NCI-H128 (cell line): ENCODE measurements around the gene KCTD16.

Experiments
- DNase-seq: peaks from one replicate; lab custom pipeline; 2025; ENCODE audit not compliant: unreplicated experiment; lab: John Stamatoyannopoulos, UW

Gene KCTD16

DNA sequence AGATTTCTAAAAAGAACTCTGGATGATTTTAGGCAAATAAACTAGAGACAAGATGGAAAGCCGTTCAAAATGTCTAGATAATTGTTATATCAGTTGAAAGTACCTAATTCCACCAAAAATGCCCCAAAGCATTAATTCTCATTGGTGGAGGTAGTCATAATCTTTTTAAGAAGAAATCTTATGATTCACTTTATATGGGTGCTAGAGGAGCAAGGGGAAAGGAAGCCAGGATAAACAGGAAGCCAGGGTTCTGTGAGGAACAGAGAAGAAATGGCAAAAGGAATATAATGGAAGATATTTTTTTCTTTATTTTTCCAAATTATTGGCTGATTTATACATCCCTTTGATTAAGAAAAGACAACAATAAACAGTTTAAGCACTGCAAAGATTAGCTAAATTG lies 8.0 kb upstream of the KCTD16 start:
- DNase-seq, result no peak

GRCh38 chr5:144166696-144167095 lies 4.0 kb upstream of the KCTD16 start:
- no peak for DNase-seq

- no peak for DNase-seq
Measured at GRCh38 chr5:144167998-144168397, 2.7 kb upstream of the KCTD16 start.

DNA sequence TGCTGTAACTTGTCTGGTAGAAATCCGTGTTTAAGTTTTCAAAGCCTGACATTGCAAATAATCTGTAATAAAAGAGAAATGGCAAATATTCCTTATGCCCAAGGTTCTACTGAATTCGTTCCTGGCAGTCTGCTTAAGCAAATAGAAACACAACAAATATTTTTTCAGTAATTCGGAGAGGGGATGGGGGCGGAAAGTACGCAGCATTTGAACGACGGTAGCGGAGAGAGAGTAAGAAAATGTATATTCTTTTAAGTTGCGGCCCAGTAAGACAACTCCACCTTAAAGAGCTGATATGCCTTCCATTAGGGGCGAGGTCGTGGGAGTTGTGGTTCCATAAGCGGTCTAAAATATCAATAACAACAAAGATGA lies 783 bp upstream of the KCTD16 start:
- no peak for DNase-seq

DNA sequence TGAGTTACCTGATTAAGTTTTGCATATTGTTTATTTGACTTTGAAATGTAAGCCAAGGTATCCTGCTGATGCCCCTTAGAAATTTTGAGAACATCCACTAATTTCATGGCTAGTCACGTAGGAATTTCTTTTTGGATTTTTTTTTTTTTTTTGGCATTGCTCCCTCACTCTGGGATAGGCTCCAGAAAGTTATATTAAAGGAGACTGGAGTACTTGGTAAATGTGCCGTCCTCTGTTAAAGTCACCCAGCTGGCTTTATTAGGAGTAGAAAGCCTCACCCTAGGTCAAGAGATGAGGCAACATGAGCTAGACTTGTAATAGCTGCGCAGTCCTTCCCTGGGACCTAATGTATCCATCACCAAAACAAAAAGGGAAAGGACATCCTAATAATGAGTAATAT lies 3.1 kb downstream of the KCTD16 start:
- no peak for DNase-seq

DNA sequence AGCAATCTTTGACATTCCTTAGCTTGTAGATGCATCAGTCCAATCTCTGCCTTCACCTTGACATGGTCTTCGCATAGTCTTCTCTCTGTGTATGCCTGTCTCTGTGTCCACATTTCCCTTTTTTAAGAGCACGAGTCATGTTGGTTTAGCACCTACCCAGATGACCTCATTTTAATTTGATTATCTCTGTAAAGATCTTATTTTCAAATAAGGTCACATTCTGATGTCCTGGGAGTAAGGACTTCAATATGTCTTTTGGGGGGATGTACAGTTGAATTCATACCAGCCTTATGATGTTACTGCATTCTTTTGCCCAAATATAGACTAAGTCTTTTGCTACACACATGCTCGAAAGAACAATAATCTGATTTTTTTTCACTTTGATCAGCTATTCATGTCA lies 6.9 kb downstream of the KCTD16 start:
- DNase-seq, result no peak

DNA sequence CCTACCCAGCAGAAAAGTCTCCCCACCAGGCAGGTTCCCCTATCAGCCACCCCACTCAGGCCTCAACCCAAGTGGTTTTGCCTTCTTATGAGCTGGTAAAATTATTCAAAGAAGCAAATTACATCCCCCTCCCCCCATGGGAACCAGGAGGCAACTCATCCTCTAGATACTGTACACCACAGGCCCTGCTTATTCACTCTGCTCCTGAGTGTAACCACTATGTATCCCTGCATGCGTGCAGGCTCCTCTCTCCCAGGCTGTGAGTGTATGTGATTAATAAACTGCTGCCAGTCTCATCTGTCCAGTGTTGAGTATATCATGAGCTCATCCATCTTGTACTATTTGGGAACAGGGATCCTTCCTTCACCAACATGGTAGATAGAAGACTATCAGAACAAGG lies 8.6 kb downstream of the KCTD16 start:
- no peak for DNase-seq

DNA sequence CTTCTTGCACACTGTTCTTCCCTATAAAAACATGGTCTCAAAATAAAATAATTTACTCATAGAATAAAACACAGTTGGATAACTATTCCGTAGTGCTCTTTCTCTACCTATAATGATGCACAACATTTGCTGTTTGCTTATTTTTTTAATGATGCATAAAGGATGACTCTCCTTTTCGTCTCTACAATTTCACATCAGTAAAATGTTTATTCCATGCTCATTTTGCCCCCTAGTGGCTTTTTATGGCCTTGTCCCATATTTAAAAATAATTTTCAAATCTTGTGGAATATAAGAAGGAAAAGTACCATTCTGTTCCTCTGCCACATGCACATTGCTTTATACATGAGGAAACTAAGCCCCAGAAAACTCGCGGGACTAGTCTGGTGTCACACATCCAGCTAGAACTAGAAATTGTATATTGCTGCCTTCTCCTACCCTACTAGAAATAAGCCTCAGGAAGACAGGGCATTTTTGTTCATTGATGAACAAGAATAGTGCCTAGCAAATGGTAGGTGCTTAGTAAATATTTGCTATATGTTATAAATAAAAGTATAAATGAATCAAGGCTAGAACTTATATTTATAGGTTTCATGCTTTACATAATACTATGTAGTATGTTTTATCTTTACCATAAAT lies 12.7 kb downstream of the KCTD16 start:
- DNase-seq, result no peak

- no peak for DNase-seq
Measured at GRCh38 chr5:144187699-144188294, 17.1 kb downstream of the KCTD16 start.

GRCh38 chr5:144189800-144190429 lies 19.2 kb downstream of the KCTD16 start:
- DNase-seq, result no peak

GRCh38 chr5:144191531-144191930 lies 20.9 kb downstream of the KCTD16 start:
- no peak for DNase-seq

DNA sequence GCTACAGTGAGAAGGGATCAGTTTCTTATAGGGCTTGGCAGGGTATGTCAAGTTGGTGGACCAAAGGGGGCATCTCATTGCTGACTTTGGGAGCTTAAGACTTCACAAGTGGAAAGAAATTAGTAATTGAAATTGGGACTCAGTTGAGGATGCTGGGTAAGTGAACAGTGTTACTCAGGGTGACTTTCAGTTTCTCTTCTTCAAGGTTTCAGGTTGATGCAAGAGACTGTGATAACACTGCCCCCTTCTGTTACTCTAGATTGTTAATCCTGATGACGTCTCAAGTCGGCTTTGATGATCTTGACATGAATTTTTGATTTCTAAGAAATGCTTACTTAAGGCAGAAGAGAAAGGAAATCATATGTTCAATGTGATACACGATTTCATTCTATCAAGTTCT lies 21.3 kb downstream of the KCTD16 start:
- DNase-seq, result no peak

DNA sequence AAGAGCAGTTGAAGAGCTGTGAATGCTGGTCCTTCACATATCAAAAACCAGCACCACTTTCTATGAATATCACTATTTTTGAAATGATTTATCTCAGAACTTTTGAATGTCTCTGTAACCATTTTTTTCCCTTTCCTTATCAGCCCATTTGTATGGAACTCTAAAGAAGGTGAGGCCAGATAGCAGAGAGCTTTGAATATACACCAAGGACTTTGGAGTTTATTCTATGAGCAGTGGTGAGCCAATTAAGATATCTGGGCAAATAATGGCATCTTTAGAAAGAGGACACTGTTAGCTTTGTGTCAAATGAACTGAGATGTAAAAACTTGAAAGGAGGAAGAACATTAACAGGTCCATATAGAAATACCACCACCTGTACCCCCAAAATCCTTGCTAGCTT lies 22.0 kb downstream of the KCTD16 start:
- no peak for DNase-seq

DNA sequence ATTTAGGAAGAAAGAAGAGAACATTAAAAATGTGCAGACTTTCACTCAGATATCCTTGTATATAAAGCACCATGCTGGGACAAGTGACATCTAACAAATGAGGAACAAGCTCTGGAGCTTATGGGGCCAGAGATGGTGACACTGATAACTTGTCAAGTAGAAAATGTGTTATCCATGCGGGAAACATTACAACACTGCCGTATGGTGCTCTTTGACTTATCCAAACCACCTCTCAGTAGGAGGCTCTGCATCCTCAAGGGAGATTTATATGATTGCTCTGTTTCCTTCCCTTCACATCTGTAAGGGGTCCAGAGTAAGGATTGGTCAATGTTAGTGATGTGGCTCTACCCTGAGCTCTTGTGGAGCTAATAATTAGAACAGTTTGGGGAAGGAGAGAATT lies 23.5 kb downstream of the KCTD16 start:
- DNase-seq, result no peak

DNA sequence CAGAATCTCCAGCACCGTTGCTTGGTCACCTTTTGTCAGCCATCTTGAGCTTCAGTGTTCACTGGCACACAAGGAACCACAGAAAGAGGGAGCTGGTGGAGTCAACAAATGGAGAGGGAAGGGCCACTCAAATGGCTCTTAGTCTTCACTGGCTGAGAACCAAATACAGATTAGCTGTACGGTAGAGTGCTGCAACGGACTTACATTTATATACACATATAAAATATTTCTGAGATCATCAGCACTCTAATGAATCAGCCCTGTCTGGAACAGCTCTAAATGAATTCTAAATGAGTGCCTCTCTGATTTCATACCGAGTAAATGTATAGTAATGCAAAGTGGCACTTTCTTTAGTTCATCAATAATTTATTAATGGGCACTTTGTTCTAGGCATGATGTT lies 24.8 kb downstream of the KCTD16 start:
- no peak for DNase-seq

- no peak for DNase-seq
Measured at GRCh38 chr5:144196612-144197011, 25.9 kb downstream of the KCTD16 start.

DNA sequence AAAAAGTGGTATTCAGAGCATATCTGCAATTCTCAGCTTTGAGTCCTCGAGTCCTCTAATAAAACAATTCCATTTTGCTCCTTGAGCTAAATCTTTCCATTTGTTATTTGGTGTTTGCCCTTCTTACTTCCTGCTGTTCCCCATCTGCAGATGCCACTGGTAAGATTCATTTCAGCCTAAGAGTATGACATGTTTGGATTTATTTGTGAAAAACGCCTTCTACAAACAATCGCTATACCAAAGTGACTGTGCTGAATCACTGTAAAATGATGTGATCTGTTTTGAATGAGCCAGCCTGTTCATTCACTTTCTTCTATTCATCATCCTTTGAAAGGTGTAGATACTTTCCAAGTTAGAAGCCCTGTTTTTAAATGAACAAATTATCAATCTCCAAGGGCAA lies 27.7 kb downstream of the KCTD16 start:
- DNase-seq, result no peak

- DNase-seq, result no peak
Measured at GRCh38 chr5:144201588-144201987, 30.9 kb downstream of the KCTD16 start.

DNA sequence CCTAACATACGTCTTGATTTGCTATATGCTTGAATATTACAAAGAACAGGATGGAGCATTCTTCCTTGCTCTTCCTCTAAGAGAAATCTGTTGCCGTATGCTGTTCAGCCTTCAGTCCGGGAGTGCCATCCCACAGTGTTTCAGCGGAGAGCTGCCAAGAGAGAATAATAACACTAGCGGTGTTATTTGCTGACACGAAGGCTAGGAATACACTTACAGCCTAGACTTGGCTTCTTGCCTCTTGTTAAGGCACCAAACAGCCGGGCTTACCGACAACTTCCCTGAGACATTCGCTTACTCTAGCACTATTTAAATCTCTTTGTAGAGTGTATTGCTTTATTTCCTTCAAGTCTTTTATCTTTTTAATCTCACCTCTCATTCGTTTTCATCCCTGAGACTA lies 31.4 kb downstream of the KCTD16 start:
- no peak for DNase-seq

- DNase-seq, result no peak
Measured at GRCh38 chr5:144202726-144203125, 32.1 kb downstream of the KCTD16 start.

DNA sequence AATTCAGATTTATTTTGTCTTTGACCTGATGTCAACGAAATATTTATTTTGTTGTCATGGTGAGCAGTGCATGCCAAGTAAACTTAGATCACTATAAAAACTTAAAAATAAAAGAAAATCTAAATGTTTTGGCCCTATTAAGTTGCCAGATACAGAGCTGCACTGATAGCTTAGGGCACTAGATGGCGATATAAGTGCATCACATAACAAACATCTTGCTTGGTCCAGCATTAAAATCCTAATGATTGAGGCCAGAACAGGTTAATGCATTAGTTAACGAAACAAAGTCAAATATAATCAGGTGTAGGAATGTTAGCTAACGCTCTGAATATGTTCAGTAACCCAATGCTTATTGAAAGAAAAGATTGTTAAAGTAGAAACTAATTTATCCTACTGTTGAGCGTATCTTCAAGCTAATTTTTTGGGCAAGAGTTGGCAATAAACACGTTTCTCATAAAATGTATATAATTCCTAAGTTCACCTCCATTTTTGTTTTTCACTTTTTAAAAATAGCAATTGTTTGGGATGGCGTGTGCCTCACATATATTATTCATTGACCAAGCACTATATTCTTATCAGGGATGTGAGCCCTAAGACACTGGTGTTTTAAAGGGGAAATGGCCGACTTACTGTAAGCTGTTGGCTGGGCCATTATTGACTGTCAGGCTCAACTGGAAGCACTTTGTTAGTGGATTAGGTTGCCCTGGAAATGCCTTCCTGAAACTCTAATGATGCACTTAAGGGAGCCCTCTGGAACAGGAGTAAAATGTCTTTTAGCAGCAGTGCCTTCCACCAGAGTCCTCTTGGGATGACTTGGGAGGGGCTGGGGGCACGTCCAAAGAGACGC lies 33.3 kb downstream of the KCTD16 start:
- peak; percentile 49 for DNase-seq

- peak; percentile 8 for DNase-seq
Measured at GRCh38 chr5:144205141-144205551, 34.5 kb downstream of the KCTD16 start.
